Forelimb muscle (tissue), 1 donor: ENCODE measurements around the gene QSER1. TPM values are rescaled to one million over a fixed set of nuclear protein-coding genes. Genes with fewer than 3 reads are reported as not detected.

Experiments
- DNase-seq: peaks from one replicate; pipeline ENCODE4 v3.0.0-alpha.2; 2013; ENCODE audit warnings: low read depth
- polyA plus RNA-seq: library from polyadenylated mRNA; unstranded; fragments of 120-200 nt; gene quantifications from one replicate; pipeline ENCODE4 v1.2.1, GENCODE V29; 2013; ENCODE audit not compliant: insufficient read length

Gene QSER1
- polyA plus RNA-seq, 1 donor = 18.9 TPM

GRCh38 chr11:32890843-32891656 is 1.6 kb upstream of the QSER1 start:
- DNase-seq = no peak

- no peak for DNase-seq
Observed at GRCh38 chr11:32891657-32892354, 805 bp upstream of the QSER1 start.

- DNase-seq = no peak
Observed at GRCh38 chr11:32893093-32893342, 407 bp downstream of the QSER1 start.

- DNase-seq = no peak
Observed at GRCh38 chr11:32893343-32894148, 935 bp downstream of the QSER1 start.

GRCh38 chr11:32894149-32894827 is 1.7 kb downstream of the QSER1 start:
- no peak for DNase-seq

- DNase-seq = no peak
Observed at GRCh38 chr11:32894921-32895320, 2.3 kb downstream of the QSER1 start.

- DNase-seq = no peak
Observed at GRCh38 chr11:32895471-32895870, 2.9 kb downstream of the QSER1 start.

GRCh38 chr11:32897103-32897502 is 4.5 kb downstream of the QSER1 start:
- DNase-seq = no peak

GRCh38 chr11:32899438-32899837 is 6.8 kb downstream of the QSER1 start:
- DNase-seq = no peak

- no peak for DNase-seq
Observed at GRCh38 chr11:32902089-32902665, 9.6 kb downstream of the QSER1 start.

GRCh38 chr11:32905028-32905667 is 12.5 kb downstream of the QSER1 start:
- no peak for DNase-seq

GRCh38 chr11:32908619-32909018 is 16.0 kb downstream of the QSER1 start:
- DNase-seq = no peak

- no peak for DNase-seq
Observed at GRCh38 chr11:32911413-32911812, 18.8 kb downstream of the QSER1 start.

GRCh38 chr11:32913445-32913844 is 20.8 kb downstream of the QSER1 start:
- no peak for DNase-seq

- no peak for DNase-seq
Observed at GRCh38 chr11:32916361-32916760, 23.8 kb downstream of the QSER1 start.

GRCh38 chr11:32916994-32917393 is 24.4 kb downstream of the QSER1 start:
- DNase-seq = no peak

GRCh38 chr11:32918427-32918826 is 25.8 kb downstream of the QSER1 start:
- no peak for DNase-seq

- DNase-seq = no peak
Observed at GRCh38 chr11:32919338-32919737, 26.7 kb downstream of the QSER1 start.

- DNase-seq = no peak
Observed at GRCh38 chr11:32920570-32920969, 28.0 kb downstream of the QSER1 start.

GRCh38 chr11:32921204-32921603 is 28.6 kb downstream of the QSER1 start:
- DNase-seq = no peak

- DNase-seq = no peak
Observed at GRCh38 chr11:32931606-32932005, 39.0 kb downstream of the QSER1 start.
